Esophagus muscularis mucosa (tissue), 4 donors: ENCODE results near the gene MEF2D. TPM values are rescaled to one million over a fixed set of nuclear protein-coding genes. Genes with fewer than 3 reads are reported as not detected.
A peak's percentile ranks its signal among the peaks of the same experiment; 100 is the strongest.

ENCODE experiments used
- DNase-seq: peaks from one replicate; pipeline ENCODE4 v3.0.0-alpha.2; 2017; ENCODE audit errors: extremely low spot score
- H3K27ac ChIP-seq, 4 donors: fragments of 200-600 bp; sonication (generic); replicated peaks in 1 of 4; 1 replicate in 3 of 4; 2 replicates in 1 of 4; pipeline ENCODE4 v1.5.1; 2016 to 2019; ENCODE audit warnings: mild to moderate bottlenecking in 1 of 4
- H3K27me3 ChIP-seq, 4 donors: fragments of 200-600 bp; sonication (generic); one replicate each; pipeline versions ENCODE4 v1.5.1 to v1.6.0; 2016 to 2019
- H3K36me3 ChIP-seq, 4 donors: fragments of 200-600 bp; sonication (generic); one replicate each; pipeline ENCODE4 v1.5.1; 2016 to 2019
- H3K4me1 ChIP-seq, 4 donors: fragments of 200-600 bp; sonication (generic); one replicate each; pipeline ENCODE4 v1.5.1; 2016 to 2019
- H3K4me3 ChIP-seq, 4 donors: fragments of 200-600 bp; sonication (generic); 1 replicate in 2 of 4; 2 replicates in 2 of 4; pipeline ENCODE4 v1.5.1; 2016 to 2019; ENCODE audit warnings: mild to moderate bottlenecking in 4 of 4, moderate library complexity in 1 of 4
- H3K9me3 ChIP-seq, 4 donors: fragments of 200-600 bp; sonication (generic); 1 replicate in 3 of 4; 2 replicates in 1 of 4; pipeline ENCODE4 v1.5.1; 2016 to 2019
- CTCF ChIP-seq, 3 experiments: fragments of 200-600 bp in 2 of 3; fragments of 450-650 bp in 1 of 3; sonication (generic) in 2 of 3; IDR thresholded peaks; one replicate each; pipeline ENCODE4 v1.5.1; 2017 to 2019; ENCODE audit warnings: antibody characterized with exemption in 3 of 3, mild to moderate bottlenecking in 2 of 3, moderate library complexity in 1 of 3
- EP300 ChIP-seq: sonication (generic); formaldehyde crosslinking; IDR thresholded peaks from one replicate; pipeline ENCODE4 v1.6.1; 2017; ENCODE audit warnings: antibody characterized with exemption
- POLR2A ChIP-seq: fragments of 450-650 bp; IDR thresholded peaks from one replicate; pipeline ENCODE4 v1.6.1; 2017; ENCODE audit warnings: antibody characterized with exemption, moderate library complexity, mild to moderate bottlenecking, low read depth
- POLR2AphosphoS5 ChIP-seq, 2 donors: sonication (generic); formaldehyde crosslinking; IDR thresholded peaks; one replicate each; pipeline ENCODE4 v1.6.1; 2017; ENCODE audit warnings: antibody characterized with exemption in 2 of 2
- WGBS: methylation state at CpG from one replicate; pipeline ENCODE4 v1.1.5; 2018; 5-methylcytosine and 5-hydroxymethylcytosine counted together
- intact Hi-C: fragments of 100-400 bp; cut with DNase I; formaldehyde crosslinking; loops from one replicate; pipeline ENCODE4 v1.15.1; 2023
- total RNA-seq, 4 donors: library from RNA; depleted of rRNA; stranded (reverse); fragments of >200 nt; gene quantifications; one replicate each; pipeline versions ENCODE4 v1.1.0 to v1.2.1, GENCODE V29; 2016

The MEF2D gene
- total RNA-seq, 4 donors from 2014 or later = 78.0 to 138 (median 115) TPM

DNA sequence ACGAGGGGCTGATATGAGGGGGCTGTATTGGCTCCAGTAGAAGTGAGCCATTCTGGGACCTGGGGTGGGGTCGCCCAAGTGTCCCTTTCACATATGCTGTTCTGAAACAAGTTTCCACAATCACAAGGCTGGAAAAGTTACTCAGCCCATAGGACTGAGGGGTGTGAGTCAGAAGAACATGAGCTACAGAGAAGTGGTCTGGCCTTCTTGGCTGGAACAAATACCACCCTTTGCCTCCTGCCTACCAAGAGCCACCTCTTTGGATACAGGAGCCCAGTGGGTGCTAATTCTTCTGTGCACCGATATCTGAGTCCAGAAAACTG is 42.4 kb downstream of the MEF2D start:
- no peaks in the 10 kb centered on the region for H3K27me3 ChIP-seq
- no peaks in the 10 kb centered on the region for H3K36me3 ChIP-seq
- peaks cover 11 to 41% (median 32%) of the 10 kb centered on the region in 4 donors for H3K4me1 ChIP-seq
- DNase-seq = no peak
- TF ChIP-seq POLR2A (no peak), CTCF (IDR thresholded peaks at IDR 0.05) (no peak), EP300 (no peak), POLR2AphosphoS5 (IDR thresholded peaks at IDR 0.05) (peak in 1 of 2 donors; percentile 35)
- peak overlapping the region; percentile 96 to 100 (median 99) for H3K27ac ChIP-seq
- intact Hi-C loops = loop anchor here (5.0 kb wide), 1 partner anchor 134 kb away; the partner anchor contains the start of gene NAXE
- no peak overlapping the region for H3K4me3 ChIP-seq
- no peaks in the 10 kb centered on the region for H3K9me3 ChIP-seq
- WGBS = 77% methylated on average over 3 of the region's 3 CpGs

- DNase-seq = peak; percentile 100
- WGBS = under 1% methylated on average over 44 of the region's 59 CpGs
Measured at GRCh38 chr1:156456625-156457465, 43.7 kb downstream of the MEF2D start.

DNA sequence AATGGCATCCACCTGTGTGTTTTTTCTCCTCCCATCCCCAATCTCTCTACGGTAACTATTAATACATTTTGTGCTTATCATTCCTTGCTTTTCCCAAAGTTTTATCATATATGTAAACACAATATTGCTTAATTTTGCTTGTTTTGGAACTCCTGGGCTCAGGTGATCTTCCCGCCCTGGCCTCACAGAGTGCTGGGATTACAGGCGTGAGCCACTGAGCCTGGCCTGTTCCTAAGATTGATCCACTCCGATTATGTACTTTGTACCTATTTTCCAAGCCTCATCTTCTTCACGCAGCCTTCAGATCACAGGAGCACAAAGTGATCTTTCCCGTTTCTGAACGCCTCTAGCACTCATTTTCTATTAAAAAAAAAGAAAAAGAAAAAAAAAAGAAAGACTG is 45.2 kb downstream of the MEF2D start:
- Histone ChIP-seq H3K36me3 (no peaks in the 10 kb centered on the region), H3K27ac (peak overlapping the region in 1 of 4 donors; percentile 100), H3K4me1 (peaks cover 9 to 21% (median 20%) of the 10 kb centered on the region in 4 donors), H3K27me3 (no peaks in the 10 kb centered on the region), H3K9me3 (no peaks in the 10 kb centered on the region), H3K4me3 (no peak overlapping the region)
- intact Hi-C loops = loop anchor here (5.0 kb wide), 1 partner anchor 137 kb away; the partner anchor contains the start of gene NAXE
- no peak for TF ChIP-seq CTCF (IDR thresholded peaks at IDR 0.05)
- TF ChIP-seq EP300 = no peak
- no peak for TF ChIP-seq POLR2A
- TF ChIP-seq POLR2AphosphoS5 (IDR thresholded peaks at IDR 0.05) = no peak
- 94% methylated on average over 7 of the region's 7 CpGs for WGBS
- no peak for DNase-seq

More at GRCh38 chr1:156456625-156457465, 43.7 kb downstream of the MEF2D start:
- Histone ChIP-seq H3K4me3 (peak overlapping the region; percentile 65 to 75 (median 68)), H3K36me3 (no peaks in the 10 kb centered on the region), H3K27me3 (no peaks in the 10 kb centered on the region), H3K27ac (peak overlapping the region; percentile 96 to 100 (median 99)), H3K9me3 (no peaks in the 10 kb centered on the region), H3K4me1 (peaks cover 9 to 28% (median 22%) of the 10 kb centered on the region in 4 donors)
- intact Hi-C loops = loop anchor here (2.0 to 5.0 kb wide), 2 partner anchors 46 to 135 kb away; partner anchors contain the start of gene NAXE
- TF ChIP-seq POLR2A (peak; percentile 75), EP300 (peak; percentile 77), POLR2AphosphoS5 (IDR thresholded peaks at IDR 0.05) (peak; percentile 99 to 100), CTCF (IDR thresholded peaks at IDR 0.05) (no peak)

- no peak for TF ChIP-seq EP300
- no peak for TF ChIP-seq CTCF (IDR thresholded peaks at IDR 0.05)
- TF ChIP-seq POLR2A = no peak
- TF ChIP-seq POLR2AphosphoS5 (IDR thresholded peaks at IDR 0.05) = no peak
- H3K4me1 ChIP-seq = peaks cover 9 to 19% (median 15%) of the 10 kb centered on the region in 4 donors
- H3K36me3 ChIP-seq = no peaks in the 10 kb centered on the region
- intact Hi-C loops = no loop called here
- no peaks in the 10 kb centered on the region for H3K9me3 ChIP-seq
- no peak overlapping the region for H3K27ac ChIP-seq
- H3K27me3 ChIP-seq = no peaks in the 10 kb centered on the region
- DNase-seq = no peak
- H3K4me3 ChIP-seq = no peak overlapping the region
- 64% methylated on average over 1 of the region's 1 CpG for WGBS
Measured at GRCh38 chr1:156452907-156453306, 47.7 kb downstream of the MEF2D start.
